CD14-positive monocyte (primary cell): ENCODE measurements around the gene STIM1. TPM values are rescaled to one million over a fixed set of nuclear protein-coding genes. Genes with fewer than 3 reads are reported as not detected.

ENCODE experiments used
- DNase-seq, 3 donors: peaks; one replicate each; pipeline ENCODE4 v3.0.0-alpha.2; 2011 to 2022
- H2AFZ ChIP-seq: 2 replicates; pipeline ENCODE4 v1.6.0; 2012; ENCODE audit warnings: mild to moderate bottlenecking, low read depth, low read length, inconsistent platforms; ENCODE audit not compliant: insufficient read depth, poor library complexity, severe bottlenecking
- H3K27ac ChIP-seq, 2 donors: 1 replicate in 1 of 2; 2 replicates in 1 of 2; pipeline ENCODE4 v1.5.1; 2012 to 2013; ENCODE audit warnings: low read length in 2 of 2, control low read depth in 1 of 2, inconsistent platforms in 1 of 2, low read depth in 1 of 2, mild to moderate bottlenecking in 1 of 2
- H3K27me3 ChIP-seq, 2 donors: one replicate each; pipeline versions ENCODE4 v1.6.0 to v1.6.1; 2011 to 2013; ENCODE audit warnings: low read length in 2 of 2; ENCODE audit not compliant: control insufficient read depth in 2 of 2, insufficient read depth in 2 of 2
- H3K36me3 ChIP-seq, 2 donors: replicated peaks in 1 of 2; 1 replicate in 1 of 2; 2 replicates in 1 of 2; pipeline versions ENCODE4 v1.5.1 to v1.6.1; 2012 to 2013; ENCODE audit warnings: low read length in 2 of 2, control low read depth in 1 of 2, inconsistent platforms in 1 of 2, mild to moderate bottlenecking in 1 of 2; ENCODE audit not compliant: insufficient read depth in 2 of 2, control insufficient read depth in 1 of 2
- H3K4me1 ChIP-seq, 2 donors: 1 replicate in 1 of 2; 2 replicates in 1 of 2; pipeline versions ENCODE4 v1.5.1 to v1.6.1; 2012 to 2013; ENCODE audit warnings: low read length in 2 of 2, control low read depth in 1 of 2, inconsistent platforms in 1 of 2, mild to moderate bottlenecking in 1 of 2, moderate library complexity in 1 of 2; ENCODE audit not compliant: insufficient read depth in 2 of 2, control insufficient read depth in 1 of 2
- H3K4me2 ChIP-seq: replicated peaks from 2 replicates; pipeline ENCODE3; 2012; ENCODE audit warnings: low read length, moderate library complexity, mild to moderate bottlenecking; ENCODE audit not compliant: poor library complexity, severe bottlenecking; ENCODE audit errors: extremely low read depth
- H3K4me3 ChIP-seq, 3 experiments: fragments of 200-600 bp in 1 of 3; sonication (generic) in 1 of 3; replicated peaks in 1 of 3; 1 replicate in 2 of 3; 2 replicates in 1 of 3; pipeline ENCODE4 v1.5.1; 2011 to 2013; ENCODE audit warnings: low read length in 3 of 3, mild to moderate bottlenecking in 3 of 3, control low read depth in 2 of 3, low read depth in 2 of 3, inconsistent platforms in 1 of 3, moderate library complexity in 1 of 3
- H3K79me2 ChIP-seq: 2 replicates; pipeline ENCODE4 v1.6.0; 2012; ENCODE audit warnings: mild to moderate bottlenecking, control low read depth, inconsistent platforms, low read length, moderate library complexity; ENCODE audit not compliant: insufficient read depth
- H3K9ac ChIP-seq: 2 replicates; pipeline ENCODE4 v1.6.0; 2017; ENCODE audit warnings: low read length, mild to moderate bottlenecking; ENCODE audit not compliant: insufficient read depth, poor library complexity, severe bottlenecking
- H3K9me3 ChIP-seq, 2 donors: replicated peaks in 1 of 2; 1 replicate in 1 of 2; 2 replicates in 1 of 2; pipeline versions ENCODE4 v1.5.1 to v1.6.1; 2012 to 2013; ENCODE audit warnings: low read length in 2 of 2, control low read depth in 1 of 2; ENCODE audit not compliant: control insufficient read depth in 1 of 2, insufficient read depth in 1 of 2
- H4K20me1 ChIP-seq: 2 replicates; pipeline ENCODE4 v1.6.0; 2012; ENCODE audit warnings: mild to moderate bottlenecking, low read length, control low read depth, moderate library complexity; ENCODE audit not compliant: insufficient read depth
- H3K27ac Mint-ChIP-seq, 7 donors: one replicate each; pipeline ENCODE4 v1.8.0; 2020; ENCODE audit warnings: mild to moderate bottlenecking in 7 of 7, mixed read lengths in 7 of 7, moderate library complexity in 6 of 7, inconsistent platforms in 2 of 7
- H3K27me3 Mint-ChIP-seq, 3 donors: one replicate each; pipeline ENCODE4 v1.8.0; 2021 to 2022; ENCODE audit warnings: low read depth in 3 of 3, mild to moderate bottlenecking in 3 of 3, mixed read lengths in 3 of 3, moderate library complexity in 3 of 3, inconsistent platforms in 1 of 3
- H3K36me3 Mint-ChIP-seq, 2 donors: one replicate each; pipeline ENCODE4 v1.8.0; 2020; ENCODE audit warnings: mixed read lengths in 2 of 2, inconsistent platforms in 1 of 2, mild to moderate bottlenecking in 1 of 2
- H3K4me1 Mint-ChIP-seq: one replicate; pipeline ENCODE4 v1.8.0; 2020; ENCODE audit warnings: mild to moderate bottlenecking, mixed read lengths
- H3K4me3 Mint-ChIP-seq, 2 donors: one replicate each; pipeline ENCODE4 v1.8.0; 2020; ENCODE audit warnings: mild to moderate bottlenecking in 2 of 2, mixed read lengths in 2 of 2, moderate library complexity in 1 of 2
- H3K9me3 Mint-ChIP-seq, 7 donors: one replicate each; pipeline ENCODE4 v1.8.0; 2020 to 2022; ENCODE audit warnings: mixed read lengths in 7 of 7, mild to moderate bottlenecking in 6 of 7, moderate library complexity in 6 of 7, inconsistent platforms in 2 of 7
- WGBS: methylation state at CpG from one replicate; pipeline ENCODE4 v1.1.5; 2013; ENCODE audit warnings: missing lambda C conversion rate; ENCODE audit not compliant: insufficient coverage; 5-methylcytosine and 5-hydroxymethylcytosine counted together
- intact Hi-C, 2 donors: fragments of 100-400 bp; cut with micrococcal nuclease; formaldehyde crosslinking; loops; one replicate each; pipeline versions ENCODE4 v1.15.0 to v1.15.1; 2023
- polyA plus RNA-seq, 3 donors: library from polyadenylated mRNA; depleted of rRNA in 1 of 3; unstranded in 2 of 3; stranded (reverse) in 1 of 3; fragments of 300-500 nt in 2 of 3; fragments of >200 nt in 1 of 3; fragmentation: Illumina TruSeq in 2 of 3; gene quantifications; 1 replicate in 2 of 3; 2 replicates in 1 of 3; pipeline ENCODE4 v1.2.3, GENCODE V29; 2012 to 2021
- TF ChIP-seq, protein P1 (sequence below): fragments of 200-600 bp; IDR thresholded peaks from one replicate; pipeline ENCODE4 v1.8.0; 2022; ENCODE audit warnings: antibody characterized with exemption, mild to moderate bottlenecking

The STIM1 gene
- polyA plus RNA-seq, 3 donors: 14.0 to 68.6 (median 21.0) TPM

DNA sequence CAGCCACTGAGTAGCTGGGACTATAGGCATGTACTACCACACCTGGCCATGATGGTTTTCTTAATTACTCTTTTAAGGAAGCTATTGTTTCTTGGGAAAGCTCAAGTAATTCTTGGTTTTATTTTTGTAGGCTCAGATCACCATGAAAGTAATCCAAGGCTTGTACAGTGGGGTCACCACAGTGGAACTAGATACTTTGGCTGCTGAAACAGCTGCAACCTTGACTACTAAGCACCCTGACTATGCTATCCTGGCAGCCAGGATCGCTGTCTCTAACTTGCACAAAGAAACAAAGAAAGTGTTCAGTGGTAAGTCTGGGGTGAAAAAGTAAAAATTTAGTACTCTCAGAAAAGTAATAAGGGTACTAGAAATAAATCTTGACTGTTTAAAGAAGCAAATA is 250.5 kb downstream of the STIM1 start:
- Histone ChIP-seq H3K4me1 (no peaks in the 10 kb centered on the region), H3K9ac (no peak overlapping the region), H3K27me3 (no peaks in the 10 kb centered on the region), H3K9me3 (no peaks in the 10 kb centered on the region), H3K4me2 (no peak overlapping the region), H3K27ac (no peak overlapping the region), H4K20me1 (no peaks in the 10 kb centered on the region), H3K79me2 (peaks cover 40% of the 10 kb centered on the region), H3K36me3 (peaks cover 41 to 80% of the 10 kb centered on the region in 2 donors), H2AFZ (no peak overlapping the region), H3K4me3 (no peak overlapping the region)
- intact Hi-C loops: no loop called here
- WGBS: no CpG with 5 or more reads among the region's 1 CpG
- no peak overlapping the region for H3K4me3 Mint-ChIP-seq
- DNase-seq: no peak
- H3K36me3 Mint-ChIP-seq: peaks cover 45 to 76% of the 10 kb centered on the region in 2 donors
- H3K27me3 Mint-ChIP-seq: no peaks in the 10 kb centered on the region
- no peak overlapping the region for H3K27ac Mint-ChIP-seq
- TF ChIP-seq, protein P1, sequence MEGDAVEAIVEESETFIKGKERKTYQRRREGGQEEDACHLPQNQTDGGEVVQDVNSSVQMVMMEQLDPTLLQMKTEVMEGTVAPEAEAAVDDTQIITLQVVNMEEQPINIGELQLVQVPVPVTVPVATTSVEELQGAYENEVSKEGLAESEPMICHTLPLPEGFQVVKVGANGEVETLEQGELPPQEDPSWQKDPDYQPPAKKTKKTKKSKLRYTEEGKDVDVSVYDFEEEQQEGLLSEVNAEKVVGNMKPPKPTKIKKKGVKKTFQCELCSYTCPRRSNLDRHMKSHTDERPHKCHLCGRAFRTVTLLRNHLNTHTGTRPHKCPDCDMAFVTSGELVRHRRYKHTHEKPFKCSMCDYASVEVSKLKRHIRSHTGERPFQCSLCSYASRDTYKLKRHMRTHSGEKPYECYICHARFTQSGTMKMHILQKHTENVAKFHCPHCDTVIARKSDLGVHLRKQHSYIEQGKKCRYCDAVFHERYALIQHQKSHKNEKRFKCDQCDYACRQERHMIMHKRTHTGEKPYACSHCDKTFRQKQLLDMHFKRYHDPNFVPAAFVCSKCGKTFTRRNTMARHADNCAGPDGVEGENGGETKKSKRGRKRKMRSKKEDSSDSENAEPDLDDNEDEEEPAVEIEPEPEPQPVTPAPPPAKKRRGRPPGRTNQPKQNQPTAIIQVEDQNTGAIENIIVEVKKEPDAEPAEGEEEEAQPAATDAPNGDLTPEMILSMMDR: no peak
- no peaks in the 10 kb centered on the region for H3K9me3 Mint-ChIP-seq
- peaks cover 4% of the 10 kb centered on the region for H3K4me1 Mint-ChIP-seq

DNA sequence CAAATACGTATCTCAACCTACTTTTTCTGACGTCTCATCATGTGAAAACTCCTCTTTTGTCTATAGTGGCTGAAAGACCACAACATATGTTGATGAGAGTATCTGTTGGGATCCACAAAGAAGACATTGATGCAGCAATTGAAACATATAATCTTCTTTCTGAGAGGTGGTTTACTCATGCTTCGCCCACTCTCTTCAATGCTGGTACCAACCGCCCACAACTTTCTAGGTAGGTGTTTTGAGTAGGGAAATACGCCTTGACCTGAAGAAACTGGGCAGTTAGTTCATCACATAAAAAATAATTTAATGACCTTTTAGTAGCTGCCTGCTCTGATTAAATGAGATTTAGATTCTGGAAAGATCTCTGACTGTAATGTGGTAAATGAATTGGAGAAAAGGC is 256.4 kb downstream of the STIM1 start:
- Histone ChIP-seq H3K9me3 (no peaks in the 10 kb centered on the region), H3K36me3 (peaks cover 58 to 87% of the 10 kb centered on the region in 2 donors), H3K27ac (no peak overlapping the region), H3K9ac (no peak overlapping the region), H3K4me2 (no peak overlapping the region), H2AFZ (no peak overlapping the region), H3K27me3 (no peaks in the 10 kb centered on the region), H3K4me1 (no peaks in the 10 kb centered on the region), H3K4me3 (no peak overlapping the region), H4K20me1 (no peaks in the 10 kb centered on the region), H3K79me2 (no peaks in the 10 kb centered on the region)
- TF ChIP-seq, protein P1: no peak
- H3K36me3 Mint-ChIP-seq: peaks cover 58 to 83% of the 10 kb centered on the region in 2 donors
- no peak for DNase-seq
- intact Hi-C loops: no loop called here
- H3K27ac Mint-ChIP-seq: no peak overlapping the region
- H3K27me3 Mint-ChIP-seq: no peaks in the 10 kb centered on the region
- H3K4me1 Mint-ChIP-seq: no peaks in the 10 kb centered on the region
- no peak overlapping the region for H3K4me3 Mint-ChIP-seq
- H3K9me3 Mint-ChIP-seq: no peaks in the 10 kb centered on the region
- no CpG with 5 or more reads among the region's 5 CpGs for WGBS
